C4-2B (cell line): ENCODE data around the gene KCNH2.

ENCODE experiments used
- ZFX ChIP-seq: fragments of 450-650 bp; IDR thresholded peaks from 2 replicates; pipeline ENCODE4 v1.6.1; 2017
- TF ChIP-seq, protein P1 (sequence below): fragments of 450-650 bp; conservative IDR thresholded peaks from 2 replicates; pipeline ENCODE4 v1.5.1; 2017; ENCODE audit warnings: mild to moderate bottlenecking

DNA sequence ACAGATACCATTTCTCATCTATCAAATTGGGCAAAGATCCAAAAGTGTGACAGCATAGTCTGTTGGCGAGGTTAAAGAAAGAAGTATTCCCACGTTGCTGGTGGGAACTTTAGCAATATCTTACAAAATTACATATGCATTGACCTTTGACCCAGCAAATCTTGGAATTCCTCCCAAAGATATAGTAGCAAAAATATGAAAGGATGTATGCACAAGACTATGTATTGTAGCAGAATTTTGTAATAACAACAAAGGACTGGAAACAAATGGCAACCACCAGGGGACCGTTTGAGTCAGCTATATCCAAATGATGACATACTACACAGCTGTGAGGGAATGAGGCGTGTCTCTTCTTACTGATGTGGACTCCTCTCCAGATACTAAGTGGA lies 50.2 kb downstream of the KCNH2 start:
- no peak for TF ChIP-seq ZFX
- TF ChIP-seq, protein P1, sequence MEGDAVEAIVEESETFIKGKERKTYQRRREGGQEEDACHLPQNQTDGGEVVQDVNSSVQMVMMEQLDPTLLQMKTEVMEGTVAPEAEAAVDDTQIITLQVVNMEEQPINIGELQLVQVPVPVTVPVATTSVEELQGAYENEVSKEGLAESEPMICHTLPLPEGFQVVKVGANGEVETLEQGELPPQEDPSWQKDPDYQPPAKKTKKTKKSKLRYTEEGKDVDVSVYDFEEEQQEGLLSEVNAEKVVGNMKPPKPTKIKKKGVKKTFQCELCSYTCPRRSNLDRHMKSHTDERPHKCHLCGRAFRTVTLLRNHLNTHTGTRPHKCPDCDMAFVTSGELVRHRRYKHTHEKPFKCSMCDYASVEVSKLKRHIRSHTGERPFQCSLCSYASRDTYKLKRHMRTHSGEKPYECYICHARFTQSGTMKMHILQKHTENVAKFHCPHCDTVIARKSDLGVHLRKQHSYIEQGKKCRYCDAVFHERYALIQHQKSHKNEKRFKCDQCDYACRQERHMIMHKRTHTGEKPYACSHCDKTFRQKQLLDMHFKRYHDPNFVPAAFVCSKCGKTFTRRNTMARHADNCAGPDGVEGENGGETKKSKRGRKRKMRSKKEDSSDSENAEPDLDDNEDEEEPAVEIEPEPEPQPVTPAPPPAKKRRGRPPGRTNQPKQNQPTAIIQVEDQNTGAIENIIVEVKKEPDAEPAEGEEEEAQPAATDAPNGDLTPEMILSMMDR, result no peak
